AG09319 (cell line): ENCODE results near the gene RPS6KA2.

Experiments used
- DNase-seq: peaks from one replicate; pipeline ENCODE4 v3.0.0-alpha.2; 2010; ENCODE audit warnings: low read depth; ENCODE audit errors: extremely low read depth
- TF ChIP-seq, protein P1 (sequence below): IDR thresholded peaks from 2 replicates; pipeline ENCODE4 v1.5.1; 2011; ENCODE audit warnings: low read depth, mild to moderate bottlenecking, inconsistent platforms, low read length, moderate library complexity

Gene RPS6KA2

DNA sequence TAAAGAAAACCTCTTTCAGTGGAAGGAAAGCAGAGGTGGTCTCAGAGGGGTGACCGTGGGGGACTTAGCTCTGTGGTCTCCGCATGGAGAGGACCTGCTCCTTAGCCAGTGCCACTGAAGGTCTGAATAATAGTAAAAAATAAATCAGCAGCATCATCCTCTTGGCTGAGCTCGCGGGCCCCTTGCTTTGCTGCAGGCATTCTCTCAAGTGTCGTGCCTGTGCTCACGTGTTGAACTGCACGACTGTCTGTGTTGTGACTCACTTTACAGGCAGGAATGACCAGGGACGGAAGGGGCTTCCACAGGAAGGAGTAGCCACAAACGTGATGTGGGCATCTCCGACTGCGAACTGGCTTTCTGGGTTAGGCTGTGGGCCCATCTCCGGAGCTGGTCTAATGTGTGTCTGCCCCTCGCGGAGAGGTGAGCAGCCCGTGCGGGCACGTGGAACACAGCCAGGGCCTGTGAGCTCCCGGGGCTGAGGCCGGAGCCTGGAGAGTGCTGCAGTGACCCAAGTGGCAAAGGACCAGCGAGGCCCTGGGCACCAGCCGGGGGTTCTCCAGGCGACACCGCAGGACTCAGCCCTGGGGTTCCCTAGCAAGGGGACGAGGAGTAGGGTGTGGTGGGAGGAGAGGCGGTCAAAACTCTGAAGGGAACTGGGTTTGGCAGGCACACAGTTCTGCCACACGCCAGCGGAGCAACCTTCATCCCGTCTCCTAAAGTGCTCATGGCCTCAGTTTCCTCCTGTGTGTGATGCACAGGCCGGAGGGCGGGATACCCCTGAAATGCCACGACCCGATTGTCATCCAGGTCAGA, 129.8 kb downstream of the RPS6KA2 start:
- TF ChIP-seq, protein P1, sequence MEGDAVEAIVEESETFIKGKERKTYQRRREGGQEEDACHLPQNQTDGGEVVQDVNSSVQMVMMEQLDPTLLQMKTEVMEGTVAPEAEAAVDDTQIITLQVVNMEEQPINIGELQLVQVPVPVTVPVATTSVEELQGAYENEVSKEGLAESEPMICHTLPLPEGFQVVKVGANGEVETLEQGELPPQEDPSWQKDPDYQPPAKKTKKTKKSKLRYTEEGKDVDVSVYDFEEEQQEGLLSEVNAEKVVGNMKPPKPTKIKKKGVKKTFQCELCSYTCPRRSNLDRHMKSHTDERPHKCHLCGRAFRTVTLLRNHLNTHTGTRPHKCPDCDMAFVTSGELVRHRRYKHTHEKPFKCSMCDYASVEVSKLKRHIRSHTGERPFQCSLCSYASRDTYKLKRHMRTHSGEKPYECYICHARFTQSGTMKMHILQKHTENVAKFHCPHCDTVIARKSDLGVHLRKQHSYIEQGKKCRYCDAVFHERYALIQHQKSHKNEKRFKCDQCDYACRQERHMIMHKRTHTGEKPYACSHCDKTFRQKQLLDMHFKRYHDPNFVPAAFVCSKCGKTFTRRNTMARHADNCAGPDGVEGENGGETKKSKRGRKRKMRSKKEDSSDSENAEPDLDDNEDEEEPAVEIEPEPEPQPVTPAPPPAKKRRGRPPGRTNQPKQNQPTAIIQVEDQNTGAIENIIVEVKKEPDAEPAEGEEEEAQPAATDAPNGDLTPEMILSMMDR, result no peak
- no peak for DNase-seq

DNA sequence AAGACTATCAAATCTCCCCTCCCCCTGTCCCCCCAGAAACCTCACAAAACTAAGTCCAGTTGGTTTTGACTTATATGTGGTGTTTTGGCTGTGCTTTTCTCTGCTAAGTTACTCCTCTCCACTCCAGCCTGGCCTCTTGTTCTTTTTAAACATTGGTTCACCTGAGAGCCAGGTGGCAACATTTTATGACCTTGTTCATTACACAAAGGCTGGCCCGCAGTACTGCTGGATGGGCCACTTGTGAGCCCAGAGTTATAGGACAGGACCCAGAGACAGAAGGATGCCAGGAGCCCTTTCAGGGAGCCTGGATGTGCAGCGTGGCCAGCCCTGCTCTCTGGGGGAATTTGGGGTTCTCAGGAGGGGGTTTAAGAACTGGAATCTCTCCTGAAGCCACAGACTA, 130.6 kb downstream of the RPS6KA2 start:
- no peak for DNase-seq
- TF ChIP-seq, protein P1, result no peak

DNA sequence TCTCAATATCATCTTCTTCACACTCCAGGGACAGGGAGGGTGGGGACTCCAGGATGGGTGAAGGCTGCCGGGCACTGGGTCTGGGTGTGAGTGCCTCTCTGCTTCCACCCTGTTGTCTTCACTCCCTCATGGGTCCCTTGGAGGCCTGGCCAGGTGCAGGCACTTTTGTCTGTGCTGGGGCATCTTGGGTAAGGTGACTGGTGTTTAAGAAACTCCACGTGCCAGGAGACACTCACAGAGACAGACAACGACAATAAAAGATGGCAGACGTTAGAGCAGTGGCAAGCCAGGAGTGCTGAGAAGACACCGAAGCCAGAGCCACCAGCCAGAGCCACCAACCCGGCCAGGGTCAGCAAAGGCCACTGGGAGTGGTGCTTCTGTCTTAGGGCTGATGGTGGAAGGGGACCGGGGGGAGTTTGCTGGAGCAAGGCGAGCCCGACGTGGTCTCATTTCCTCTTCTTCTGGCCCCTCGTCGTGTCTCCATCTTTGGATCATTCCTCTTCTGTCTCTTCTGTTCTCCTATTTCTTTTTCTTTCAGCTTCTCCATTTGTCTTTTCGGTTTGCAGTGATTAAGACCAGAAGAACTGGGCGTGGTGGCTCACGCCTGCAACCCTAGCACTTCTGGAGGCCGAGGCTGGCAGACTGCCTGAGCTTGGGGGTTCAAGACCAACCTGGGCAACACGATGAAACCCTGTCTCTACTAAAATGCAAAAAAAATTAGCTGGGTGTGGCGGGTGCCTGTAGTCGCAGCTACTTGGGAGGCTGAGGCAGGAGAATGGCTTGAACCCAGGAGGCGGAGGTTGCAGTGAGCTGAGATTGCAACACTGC, 131.3 kb downstream of the RPS6KA2 start:
- DNase-seq, result no peak
- TF ChIP-seq, protein P1, result no peak

DNA sequence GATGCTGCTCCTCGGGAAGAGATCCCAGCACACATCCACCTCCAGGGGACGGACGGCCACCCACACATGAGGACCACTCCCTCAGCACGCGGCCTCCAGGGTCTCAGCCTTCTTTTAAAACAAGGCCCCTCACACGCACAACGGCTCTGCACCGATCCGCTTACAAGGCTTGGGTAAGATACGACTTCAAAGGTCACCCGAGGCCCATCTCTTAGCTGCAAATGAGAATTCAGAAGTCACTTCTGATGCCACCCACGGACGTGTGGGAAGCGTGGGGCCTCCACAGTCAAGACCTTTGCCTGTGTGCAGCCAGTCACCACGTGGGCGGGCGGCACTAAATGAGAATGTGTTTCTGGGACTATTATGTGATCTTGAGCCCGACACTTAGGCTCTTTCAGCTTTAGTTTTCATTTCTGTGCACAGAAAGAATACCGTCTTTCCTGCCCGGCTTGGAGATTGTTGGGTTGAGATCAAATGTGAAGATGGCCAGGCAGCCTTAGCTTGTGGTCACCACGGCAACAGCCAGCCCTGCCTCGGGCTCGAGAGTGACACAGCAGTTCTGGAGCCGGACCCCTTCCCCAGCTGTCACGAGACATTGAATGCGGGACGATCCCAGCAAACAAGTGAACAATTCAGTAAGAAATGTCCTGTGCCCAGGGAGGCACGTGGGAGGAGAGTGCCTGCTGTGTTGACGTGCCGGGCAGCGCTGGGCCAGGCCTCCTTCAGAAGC, 132.1 kb downstream of the RPS6KA2 start:
- TF ChIP-seq, protein P1, result no peak
- no peak for DNase-seq

DNA sequence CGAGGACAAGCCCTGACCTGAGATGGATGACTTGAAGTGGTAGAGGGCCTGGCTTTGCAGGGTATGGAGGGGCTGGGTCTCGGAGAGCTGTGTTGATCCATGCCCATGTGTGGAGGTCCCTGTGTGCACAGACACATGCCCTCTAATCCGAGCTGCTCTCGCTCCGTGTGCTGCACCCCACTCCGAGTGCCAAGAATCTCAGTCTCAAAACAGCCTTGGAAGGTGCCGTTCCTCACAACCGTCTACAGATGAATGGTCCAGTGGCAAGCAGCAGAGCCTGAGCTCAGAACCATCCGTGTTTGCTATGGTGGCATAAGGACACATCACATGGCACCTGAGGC, 133.0 kb downstream of the RPS6KA2 start:
- TF ChIP-seq, protein P1, result no peak
- DNase-seq, result no peak

DNA sequence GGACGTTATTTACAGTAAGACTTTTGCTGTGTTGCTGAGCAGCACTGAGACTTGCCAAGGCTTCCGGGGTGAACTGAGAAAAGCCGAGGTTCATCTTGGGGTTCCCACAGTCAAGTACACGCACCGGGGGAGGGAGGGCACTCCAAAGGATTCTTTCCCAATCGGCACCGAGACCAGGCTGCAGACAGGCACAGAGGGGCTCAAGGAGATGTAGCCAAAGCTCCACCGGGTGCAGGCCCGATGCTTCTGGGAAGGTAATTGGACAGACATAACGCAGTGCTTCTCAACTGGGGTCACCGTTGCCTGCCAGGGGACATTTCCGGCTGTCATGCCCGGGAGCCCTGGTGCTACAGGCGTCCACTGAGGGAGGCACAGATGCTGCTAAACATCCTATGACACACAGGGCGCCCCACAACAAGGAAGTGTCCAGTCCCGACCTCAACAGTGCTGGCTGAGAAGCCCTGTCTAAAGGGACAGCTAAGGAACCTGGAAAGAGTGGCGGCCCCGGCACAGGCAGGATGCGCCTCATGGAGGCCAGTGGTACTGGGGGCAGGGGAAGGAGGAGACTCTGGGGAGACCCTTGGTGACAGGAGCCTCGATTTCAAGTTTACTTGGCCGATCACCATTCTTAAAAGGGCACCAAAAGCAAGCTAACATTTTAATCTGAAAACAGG, 133.5 kb downstream of the RPS6KA2 start:
- TF ChIP-seq, protein P1, result no peak

More for the DNA sequence above, 133.5 kb downstream of the RPS6KA2 start:
- DNase-seq, result no peak
